GM06990 (cell line): ENCODE measurements around the gene SOCS3.

Source experiments
- DNase-seq: peaks from one replicate; pipeline ENCODE4 v3.0.0-alpha.2; 2011; ENCODE audit not compliant: insufficient read length; ENCODE audit errors: extremely low read depth
- H3K27me3 ChIP-seq: replicated peaks from 2 replicates; pipeline ENCODE4 v1.6.0; 2011; ENCODE audit warnings: low read length; ENCODE audit not compliant: control insufficient read depth, insufficient read depth
- H3K36me3 ChIP-seq: 2 replicates; pipeline ENCODE4 v1.5.1; 2011; ENCODE audit warnings: low read length; ENCODE audit not compliant: control insufficient read depth, insufficient read depth
- H3K4me3 ChIP-seq: replicated peaks from 2 replicates; pipeline ENCODE4 v1.5.1; 2011; ENCODE audit warnings: low read depth, mild to moderate bottlenecking, control low read depth, low read length
- CTCF ChIP-seq: IDR thresholded peaks from 2 replicates; pipeline ENCODE4 v1.5.1; 2011; ENCODE audit warnings: low read length, control low read depth, mild to moderate bottlenecking, inconsistent platforms; ENCODE audit not compliant: insufficient read depth, poor library complexity, severe bottlenecking

The SOCS3 gene

GRCh38 chr17:78364436-78365281 is 4.8 kb upstream of the SOCS3 start:
- no peak for DNase-seq

GRCh38 chr17:78362671-78363070 is 2.8 kb upstream of the SOCS3 start:
- TF ChIP-seq CTCF: no peak
- DNase-seq: no peak

More at GRCh38 chr17:78364436-78365281, 4.8 kb upstream of the SOCS3 start:
- H3K4me3 ChIP-seq: no peak overlapping the region
- no peak for TF ChIP-seq CTCF
- no peaks in the 10 kb centered on the region for H3K27me3 ChIP-seq
- no peaks in the 10 kb centered on the region for H3K36me3 ChIP-seq

GRCh38 chr17:78362232-78362631 is 2.4 kb upstream of the SOCS3 start:
- DNase-seq: no peak
- no peak overlapping the region for H3K4me3 ChIP-seq
- H3K36me3 ChIP-seq: no peaks in the 10 kb centered on the region; the same call in 1 of the 2 replicates
- no peak for TF ChIP-seq CTCF
- no peaks in the 10 kb centered on the region; the same call in 1 of the 2 replicates for H3K27me3 ChIP-seq

More at GRCh38 chr17:78362671-78363070, 2.8 kb upstream of the SOCS3 start:
- no peak overlapping the region for H3K4me3 ChIP-seq
- H3K36me3 ChIP-seq: no peaks in the 10 kb centered on the region
- no peaks in the 10 kb centered on the region; the same call in 1 of the 2 replicates for H3K27me3 ChIP-seq

- H3K27me3 ChIP-seq: no peaks in the 10 kb centered on the region; the same call in 1 of the 2 replicates
- no peak for DNase-seq
- no peaks in the 10 kb centered on the region; the same call in 1 of the 2 replicates for H3K36me3 ChIP-seq
- no peak for TF ChIP-seq CTCF
- H3K4me3 ChIP-seq: no peak overlapping the region
These were observed 1.4 kb upstream of the SOCS3 start for GRCh38 chr17:78361225-78361701.

- peak; percentile 84 for DNase-seq
- H3K36me3 ChIP-seq: no peaks in the 10 kb centered on the region; the same call in 1 of the 2 replicates
- H3K4me3 ChIP-seq: peak overlapping the region; percentile 73
- peak; percentile 95 for TF ChIP-seq CTCF
- no peaks in the 10 kb centered on the region; the same call in 1 of the 2 replicates for H3K27me3 ChIP-seq
These were observed 721 bp upstream of the SOCS3 start for GRCh38 chr17:78360371-78361224.
